ENCODE measurements around the gene AXDND1.

GRCh38 chr1:179587336-179587735 is 221.6 kb downstream of the AXDND1 start:
- TF ChIP-seq CTCF (conservative IDR thresholded peaks at IDR 0.05 in 1 of 2, IDR thresholded peaks at IDR 0.05 in 1 of 2; ENCODE audit: extremely low read depth in 1 of 2, insufficient read depth in 1 of 2, low read depth in 1 of 2, low read length in 2 of 2) (no peak), EZH2 (IDR thresholded peaks at IDR 0.05; ENCODE audit: borderline replicate concordance, low read length) (no peak)
